Measurements from ENCODE around the gene ACTL8.

ACTL8 gene

GRCh38 chr1:17798799-17799382 lies 43.8 kb downstream of the ACTL8 start:
- TF ChIP-seq CTCF (IDR thresholded peaks at IDR 0.05; ENCODE audit: extremely low read depth, missing control alignments): no peak
- no peak for DNase-seq (ENCODE audit: low spot score)

- TF ChIP-seq CTCF (IDR thresholded peaks at IDR 0.05; ENCODE audit: extremely low read depth, missing control alignments): no peak
- DNase-seq (ENCODE audit: low spot score): no peak
Measured at GRCh38 chr1:17799642-17800041, 44.5 kb downstream of the ACTL8 start.

GRCh38 chr1:17802164-17802563 lies 47.0 kb downstream of the ACTL8 start:
- no peak for DNase-seq (ENCODE audit: low spot score)
- TF ChIP-seq CTCF (IDR thresholded peaks at IDR 0.05; ENCODE audit: extremely low read depth, missing control alignments): no peak

- no peak for TF ChIP-seq CTCF (IDR thresholded peaks at IDR 0.05; ENCODE audit: extremely low read depth, missing control alignments)
- no peak for DNase-seq (ENCODE audit: low spot score)
Measured at GRCh38 chr1:17802945-17803344, 47.8 kb downstream of the ACTL8 start.

- no peak for TF ChIP-seq CTCF (IDR thresholded peaks at IDR 0.05; ENCODE audit: extremely low read depth, missing control alignments)
- DNase-seq (ENCODE audit: low spot score): no peak
Measured at GRCh38 chr1:17805869-17806684, 50.9 kb downstream of the ACTL8 start.

- DNase-seq (ENCODE audit: low spot score): no peak
- TF ChIP-seq CTCF (IDR thresholded peaks at IDR 0.05; ENCODE audit: extremely low read depth, missing control alignments): no peak
Measured at GRCh38 chr1:17808816-17809215, 53.7 kb downstream of the ACTL8 start.

- no peak for DNase-seq (ENCODE audit: low spot score)
- no peak for TF ChIP-seq CTCF (IDR thresholded peaks at IDR 0.05; ENCODE audit: extremely low read depth, missing control alignments)
Measured at GRCh38 chr1:17810668-17811067, 55.5 kb downstream of the ACTL8 start.

All from GM20000 (cell line).